GM10248 (cell line): ENCODE measurements around the gene VWDE.

Experiments
- CTCF ChIA-PET: fragments of 300-600 bp; sonication (Branson Sonifier 250); formaldehyde crosslinking; extraction: SDS; loops from one replicate; lab custom pipeline; 2021; ENCODE audit warnings: antibody characterized with exemption; lab: Yijun Ruan, JAX
- POLR2A ChIA-PET: fragments of 350-650 bp; sonication (Branson Sonifier 250); formaldehyde crosslinking; extraction: SDS; loops from one replicate; lab custom pipeline; 2020; ENCODE audit warnings: antibody characterized with exemption; lab: Yijun Ruan, JAX
- DNase-seq: peaks from one replicate; pipeline ENCODE4 v3.0.0; 2012; ENCODE audit errors: extremely low spot score
- TF ChIP-seq, protein P1 (sequence below): IDR thresholded peaks from 2 replicates; pipeline ENCODE4 v1.5.1; 2012; ENCODE audit warnings: mild to moderate bottlenecking, low read depth; ENCODE audit errors: extremely low read depth, missing control alignments, control extremely low read depth

Gene VWDE

DNA sequence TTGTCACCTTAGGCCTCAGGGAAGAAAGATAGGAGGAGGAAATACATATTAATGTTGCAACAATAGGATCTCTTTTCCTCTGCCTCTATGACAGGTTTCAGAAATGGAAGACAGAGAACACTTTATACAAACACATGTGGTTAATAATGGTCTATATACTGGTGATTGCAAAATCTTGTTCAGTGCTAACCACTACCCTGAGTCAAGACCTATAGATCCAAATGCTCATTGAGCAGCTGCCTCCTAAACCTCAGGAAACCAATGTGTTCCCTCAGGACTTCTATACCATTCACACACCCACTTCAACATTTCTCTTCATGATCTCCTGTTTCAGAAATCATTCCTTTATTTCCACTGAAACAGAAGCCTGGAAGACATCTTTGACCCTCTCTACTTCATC lies 32.5 kb upstream of the VWDE start:
- POLR2A ChIA-PET = no interaction called here
- CTCF ChIA-PET = interaction anchor here (0.9 to 2.6 kb wide), 6 partner anchors 12 to 88 kb away, joined by 3 to 12 read pairs (median 4); no protein-coding TSS in a partner anchor
- TF ChIP-seq, protein P1, sequence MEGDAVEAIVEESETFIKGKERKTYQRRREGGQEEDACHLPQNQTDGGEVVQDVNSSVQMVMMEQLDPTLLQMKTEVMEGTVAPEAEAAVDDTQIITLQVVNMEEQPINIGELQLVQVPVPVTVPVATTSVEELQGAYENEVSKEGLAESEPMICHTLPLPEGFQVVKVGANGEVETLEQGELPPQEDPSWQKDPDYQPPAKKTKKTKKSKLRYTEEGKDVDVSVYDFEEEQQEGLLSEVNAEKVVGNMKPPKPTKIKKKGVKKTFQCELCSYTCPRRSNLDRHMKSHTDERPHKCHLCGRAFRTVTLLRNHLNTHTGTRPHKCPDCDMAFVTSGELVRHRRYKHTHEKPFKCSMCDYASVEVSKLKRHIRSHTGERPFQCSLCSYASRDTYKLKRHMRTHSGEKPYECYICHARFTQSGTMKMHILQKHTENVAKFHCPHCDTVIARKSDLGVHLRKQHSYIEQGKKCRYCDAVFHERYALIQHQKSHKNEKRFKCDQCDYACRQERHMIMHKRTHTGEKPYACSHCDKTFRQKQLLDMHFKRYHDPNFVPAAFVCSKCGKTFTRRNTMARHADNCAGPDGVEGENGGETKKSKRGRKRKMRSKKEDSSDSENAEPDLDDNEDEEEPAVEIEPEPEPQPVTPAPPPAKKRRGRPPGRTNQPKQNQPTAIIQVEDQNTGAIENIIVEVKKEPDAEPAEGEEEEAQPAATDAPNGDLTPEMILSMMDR = no peak
- no peak for DNase-seq

DNA sequence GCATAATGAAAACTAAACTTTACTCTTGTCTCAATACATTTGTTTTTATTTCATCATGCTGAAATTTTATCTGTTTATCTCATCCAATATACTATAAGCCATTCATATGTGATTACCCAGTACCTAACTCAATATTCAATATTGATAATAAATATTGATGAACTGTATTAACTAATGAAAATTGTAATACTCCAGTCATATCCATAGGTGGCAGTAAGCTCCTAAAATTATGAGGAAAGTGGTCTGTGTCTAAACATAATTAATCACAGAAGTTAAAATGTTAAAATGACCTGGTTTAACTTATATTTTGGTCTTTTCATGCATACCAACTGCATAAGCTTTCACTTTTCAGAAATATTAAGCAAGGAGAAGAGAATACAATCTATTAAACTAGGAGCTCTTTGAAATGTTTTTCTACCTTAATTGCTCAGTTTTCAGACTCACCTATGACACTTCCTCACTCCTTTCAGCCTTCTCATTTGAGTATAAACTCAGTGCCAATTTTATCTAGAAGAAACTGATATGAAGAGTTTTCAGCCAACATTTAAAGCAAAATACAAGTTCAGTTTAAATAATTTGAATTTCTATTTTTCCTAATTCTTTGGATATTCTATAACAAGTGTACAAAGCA lies 30.5 kb upstream of the VWDE start:
- ChIA-PET CTCF (interaction anchor here (1.0 to 2.0 kb wide), 14 partner anchors 9 to 978 kb away, joined by 3 to 13 read pairs (median 4); partner anchors contain the start of gene VWDE), POLR2A (no interaction called here)
- TF ChIP-seq, protein P1 = no peak
- no peak for DNase-seq

DNA sequence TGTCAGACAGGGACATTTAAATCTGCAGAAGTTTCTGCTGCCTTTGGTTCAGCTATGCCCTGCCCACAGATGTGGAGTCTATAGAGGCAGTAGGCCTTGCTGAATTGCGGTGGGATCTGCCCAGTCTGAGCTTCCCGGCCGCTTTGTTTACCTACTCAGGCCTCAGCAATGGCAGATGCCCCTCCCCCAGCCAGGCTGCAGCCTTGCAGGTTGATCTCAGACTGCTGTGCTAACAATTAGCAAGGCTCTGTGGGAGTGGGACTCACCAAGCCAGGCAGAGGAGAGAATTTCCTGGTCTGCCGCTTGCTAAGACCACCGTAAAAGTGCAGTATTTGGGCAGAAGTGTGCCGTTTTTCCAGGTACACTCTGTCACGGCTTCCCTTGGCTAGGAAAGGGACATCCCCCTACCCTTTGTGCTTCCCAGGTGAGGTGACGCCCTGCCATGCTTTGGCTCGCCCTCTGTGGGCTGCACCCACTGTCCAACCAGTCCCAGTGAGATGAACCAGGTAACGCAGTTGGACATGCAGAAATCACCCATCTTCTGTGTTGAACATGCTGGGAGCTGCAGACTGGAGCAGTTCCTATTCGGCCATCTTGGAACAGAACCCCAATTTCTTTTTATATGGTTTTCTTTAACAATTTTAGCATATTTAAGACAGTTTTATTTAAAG lies 28.4 kb upstream of the VWDE start:
- CTCF ChIA-PET = interaction anchor here (1.8 to 1.9 kb wide), 2 partner anchors 26 to 31 kb away, joined by 4 to 5 read pairs; no protein-coding TSS in a partner anchor
- TF ChIP-seq, protein P1 = no peak
- POLR2A ChIA-PET = no interaction called here
- no peak for DNase-seq

DNA sequence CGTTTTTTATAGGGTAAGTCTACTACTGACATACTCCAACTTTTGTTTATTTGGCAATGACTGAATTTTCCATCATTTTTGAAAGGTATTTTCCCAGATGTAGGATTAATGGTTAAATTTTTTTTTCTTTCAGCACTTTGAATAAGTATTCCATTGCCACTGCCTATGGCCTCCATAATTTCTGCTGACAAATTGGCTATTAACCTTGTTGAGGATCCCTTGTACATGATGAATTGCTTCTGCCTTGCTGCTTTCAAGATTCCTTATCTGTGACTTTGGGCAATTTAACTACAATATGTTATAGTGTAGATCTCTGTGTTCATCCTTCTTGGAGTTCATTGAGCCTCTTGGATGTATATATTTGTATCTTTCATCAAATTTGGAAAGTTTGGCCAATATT lies 21.6 kb upstream of the VWDE start:
- ChIA-PET CTCF (no interaction called here), POLR2A (no interaction called here)

DNA sequence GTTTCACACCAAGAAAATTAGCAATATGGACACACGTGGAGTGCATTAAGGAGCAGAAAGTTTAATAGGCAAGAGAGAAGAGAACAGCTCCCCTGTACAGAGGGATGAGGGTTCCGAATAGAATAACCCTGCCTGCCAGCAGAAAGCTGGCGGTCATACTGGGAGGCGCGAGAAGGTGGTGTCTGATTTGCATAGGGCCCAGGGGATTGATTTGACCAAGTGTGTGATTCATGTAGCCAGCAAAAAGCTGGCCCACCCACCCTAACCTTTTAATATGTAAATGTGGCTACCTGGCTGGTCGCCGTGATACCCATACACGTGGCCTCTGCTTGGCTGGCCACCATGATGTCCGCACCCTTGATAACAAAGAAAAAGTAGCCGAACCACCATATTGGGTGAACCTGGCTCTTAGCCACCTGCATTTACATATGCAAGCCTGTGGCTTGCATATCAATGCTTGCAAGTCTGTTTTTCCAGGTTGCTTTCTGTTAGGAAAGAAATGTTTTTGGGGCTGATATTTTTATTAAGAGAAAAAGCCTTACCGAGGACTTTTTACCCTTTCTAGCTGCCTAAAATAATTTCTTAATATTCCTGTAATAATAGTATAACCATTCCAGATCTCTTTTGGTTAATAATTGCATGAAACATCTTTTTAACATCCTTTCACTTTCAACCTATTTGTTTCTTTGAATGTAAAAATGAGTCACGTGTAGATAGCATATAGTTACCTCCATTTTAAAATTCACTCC lies 20.5 kb upstream of the VWDE start:
- no peak for DNase-seq
- CTCF ChIA-PET = interaction anchor here (0.8 to 2.2 kb wide), 3 partner anchors 10 to 34 kb away, joined by 3 to 8 read pairs (median 7); no protein-coding TSS in a partner anchor
- TF ChIP-seq, protein P1 = no peak
- POLR2A ChIA-PET = no interaction called here

More for the DNA sequence above, 21.6 kb upstream of the VWDE start:
- no peak for DNase-seq
- TF ChIP-seq, protein P1 = no peak

DNA sequence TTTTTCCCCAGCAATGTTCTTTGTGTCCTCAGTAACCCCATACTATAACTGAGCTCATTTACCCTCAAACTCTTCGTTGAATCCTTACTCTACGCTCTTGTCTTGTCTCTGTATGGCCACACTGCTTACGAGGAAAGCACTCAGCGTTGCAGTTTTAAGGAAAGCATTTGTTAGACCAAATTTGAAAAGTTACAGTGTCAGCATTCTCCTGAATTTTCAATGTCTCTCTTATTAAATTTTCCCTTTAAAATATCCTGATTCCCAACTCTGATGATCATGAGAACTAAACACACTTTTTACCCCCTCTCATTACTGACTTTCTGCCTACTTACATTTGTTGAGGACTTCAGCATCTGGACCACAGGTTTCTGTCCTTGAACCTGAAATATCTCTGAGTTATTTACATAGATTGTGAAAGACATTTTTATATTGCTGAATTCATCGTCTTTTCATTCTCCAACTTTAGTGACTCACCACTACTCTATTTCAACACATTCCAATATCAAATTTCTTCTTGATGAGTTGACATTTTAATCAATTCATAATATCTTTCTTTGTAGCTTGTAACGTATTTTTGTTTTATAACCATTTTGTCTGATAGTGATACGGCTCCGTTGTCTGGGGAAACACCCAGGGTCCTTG lies 19.8 kb upstream of the VWDE start:
- TF ChIP-seq, protein P1 = no peak
- DNase-seq = no peak
- ChIA-PET CTCF (interaction anchor here (0.8 to 2.2 kb wide), 5 partner anchors 10 to 67 kb away, joined by 3 to 8 read pairs (median 3); no protein-coding TSS in a partner anchor), POLR2A (no interaction called here)
